SIG-M5 (cell line): ENCODE data around the gene CAPN15.

ENCODE experiments used
- DNase-seq: peaks from one replicate; lab custom pipeline; 2025; lab: John Stamatoyannopoulos, UW

CAPN15 gene

GRCh38 chr16:546909-547770 lies 19.6 kb downstream of the CAPN15 start:
- no peak for DNase-seq

GRCh38 chr16:548586-548985 lies 21.1 kb downstream of the CAPN15 start:
- DNase-seq = no peak

GRCh38 chr16:549544-550263 lies 22.2 kb downstream of the CAPN15 start:
- DNase-seq = no peak

- no peak for DNase-seq
Observed at GRCh38 chr16:551210-551609, 23.7 kb downstream of the CAPN15 start.

- DNase-seq = no peak
Observed at GRCh38 chr16:552171-552570, 24.7 kb downstream of the CAPN15 start.

- no peak for DNase-seq
Observed at GRCh38 chr16:553601-554296, 26.2 kb downstream of the CAPN15 start.

GRCh38 chr16:554297-554621 lies 26.7 kb downstream of the CAPN15 start:
- no peak for DNase-seq

GRCh38 chr16:554640-555365 lies 27.3 kb downstream of the CAPN15 start:
- DNase-seq = no peak

- DNase-seq = no peak
Observed at GRCh38 chr16:555528-556473, 28.3 kb downstream of the CAPN15 start.

GRCh38 chr16:556474-557173 lies 29.1 kb downstream of the CAPN15 start:
- no peak for DNase-seq

- no peak for DNase-seq
Observed at GRCh38 chr16:557463-558297, 30.2 kb downstream of the CAPN15 start.

- no peak for DNase-seq
Observed at GRCh38 chr16:558298-559020, 30.9 kb downstream of the CAPN15 start.

- no peak for DNase-seq
Observed at GRCh38 chr16:559021-559380, 31.5 kb downstream of the CAPN15 start.

GRCh38 chr16:559411-560203 lies 32.1 kb downstream of the CAPN15 start:
- DNase-seq = no peak

GRCh38 chr16:560204-560700 lies 32.7 kb downstream of the CAPN15 start, which contains the start of gene PRR35:
TSS of gene PRR35 (plus strand) at chr16:560394. CDS start at chr16:563295, 2,901 bp downstream.
- DNase-seq = no peak

- no peak for DNase-seq
Observed at GRCh38 chr16:560701-561412, 33.3 kb downstream of the CAPN15 start.

- DNase-seq = no peak
Observed at GRCh38 chr16:561413-561794, 33.9 kb downstream of the CAPN15 start.
